ENCODE data around the gene FMN1.
"Not testable (repeated sequence)": the region's sequence is repeated elsewhere in the genome, so short reads cannot be mapped to it uniquely, and the experiment has no call there.

The FMN1 gene

DNA sequence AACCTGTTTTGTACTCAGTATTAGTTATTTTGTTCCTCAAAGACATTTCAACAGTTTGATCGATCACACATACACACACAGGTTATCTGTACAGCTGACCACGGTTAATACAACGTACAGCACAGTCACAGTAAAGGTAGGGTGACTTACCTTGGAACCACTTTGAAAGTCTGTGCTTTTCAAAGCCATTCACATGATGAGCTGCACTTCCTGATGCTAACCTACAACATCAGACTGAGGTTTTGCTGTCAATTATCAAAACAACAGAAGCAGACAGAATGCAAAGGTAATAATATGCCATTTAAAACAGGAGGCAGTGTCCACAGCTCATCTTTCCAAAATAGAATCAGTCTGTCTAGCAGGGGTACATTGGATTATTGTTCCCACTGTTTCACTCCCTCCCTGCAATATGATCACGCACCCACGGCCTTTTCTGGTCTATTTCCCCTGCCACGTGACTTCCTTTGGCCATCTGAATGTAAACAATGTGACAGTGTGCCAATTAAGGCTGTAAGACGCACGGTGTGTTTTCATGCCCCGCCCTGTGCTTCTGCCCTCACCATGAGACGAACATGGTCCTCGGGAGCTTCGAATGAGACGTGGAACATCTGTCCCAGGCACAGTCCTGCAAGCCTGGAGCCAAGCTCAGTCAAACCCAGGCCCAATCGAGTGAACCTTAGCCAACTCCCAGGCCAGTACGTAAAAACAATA lies 102.4 kb downstream of the FMN1 start:
- DNase-seq, result no peak

DNA sequence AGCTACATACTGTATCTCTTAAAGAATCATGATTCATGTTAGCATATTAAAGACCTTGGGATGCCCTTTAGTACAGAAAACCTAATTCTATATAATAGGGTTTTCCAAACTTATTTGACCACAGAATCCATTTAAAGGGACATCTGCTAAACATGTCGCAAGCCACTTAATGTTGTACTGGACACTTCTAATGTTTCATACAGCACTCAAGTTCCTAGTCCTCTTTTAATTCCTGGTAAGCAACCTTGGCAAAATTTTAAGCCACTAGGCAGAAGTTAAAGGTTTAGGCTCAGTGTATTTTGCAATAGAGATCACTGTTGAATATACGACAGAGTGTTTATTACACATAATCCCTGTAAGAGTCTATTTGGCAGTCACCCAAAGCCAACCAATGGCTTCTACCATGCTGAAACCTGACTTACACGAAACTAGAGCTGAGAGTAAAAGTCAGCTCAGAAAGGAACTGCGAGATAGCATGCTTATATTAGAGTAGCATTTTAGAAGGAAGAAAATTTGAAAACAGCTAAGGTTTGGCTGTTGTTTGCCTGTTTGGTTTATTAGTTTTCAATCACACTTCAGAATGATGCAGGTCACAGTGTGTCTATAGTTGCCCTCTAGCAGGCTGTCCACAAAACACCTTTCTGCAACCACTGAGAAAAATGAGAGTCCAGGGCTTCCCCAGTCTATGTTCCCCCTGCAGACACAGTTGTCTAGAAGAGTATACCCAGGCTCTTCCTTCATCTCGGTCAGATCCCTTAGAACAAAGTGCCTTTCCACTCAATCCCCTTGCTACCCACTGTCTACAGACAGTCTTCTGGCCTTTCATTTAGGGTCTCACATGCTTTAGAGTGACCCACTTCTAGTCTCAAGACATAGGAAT lies 104.4 kb downstream of the FMN1 start:
- DNase-seq, result no peak

DNA sequence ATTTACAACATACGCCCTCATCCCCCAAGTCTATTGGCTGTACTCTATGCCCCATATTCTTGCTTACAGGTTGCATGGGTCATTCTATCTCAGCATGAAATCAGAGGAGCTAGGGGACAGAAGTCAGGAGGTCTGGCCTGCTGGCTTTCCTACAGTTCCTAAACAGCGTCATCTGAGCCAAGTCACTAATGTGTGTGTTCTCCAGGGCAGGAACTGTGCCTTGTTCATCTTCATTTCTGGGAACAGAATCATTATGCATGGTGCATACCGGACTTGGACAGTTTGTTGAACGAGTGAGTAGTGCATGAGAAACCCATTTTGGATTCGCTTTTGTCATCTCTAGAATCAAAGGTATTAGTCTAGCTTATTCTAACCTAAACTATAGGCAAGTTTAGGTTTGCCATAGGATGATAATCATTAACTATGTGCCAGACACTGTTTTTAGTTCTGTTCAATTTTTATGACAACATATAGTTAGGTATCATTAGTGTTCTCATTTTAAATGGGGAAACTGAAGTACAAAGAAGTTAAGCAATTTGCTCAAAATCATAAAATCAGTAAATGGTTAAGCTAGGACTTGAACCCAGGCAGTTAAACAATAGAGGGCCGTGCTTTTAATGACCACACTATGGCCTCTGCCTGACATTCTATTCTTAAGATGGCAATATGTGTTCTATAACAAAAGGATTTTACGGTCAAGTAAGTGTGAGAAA lies 105.2 kb downstream of the FMN1 start:
- no peak for DNase-seq

DNA sequence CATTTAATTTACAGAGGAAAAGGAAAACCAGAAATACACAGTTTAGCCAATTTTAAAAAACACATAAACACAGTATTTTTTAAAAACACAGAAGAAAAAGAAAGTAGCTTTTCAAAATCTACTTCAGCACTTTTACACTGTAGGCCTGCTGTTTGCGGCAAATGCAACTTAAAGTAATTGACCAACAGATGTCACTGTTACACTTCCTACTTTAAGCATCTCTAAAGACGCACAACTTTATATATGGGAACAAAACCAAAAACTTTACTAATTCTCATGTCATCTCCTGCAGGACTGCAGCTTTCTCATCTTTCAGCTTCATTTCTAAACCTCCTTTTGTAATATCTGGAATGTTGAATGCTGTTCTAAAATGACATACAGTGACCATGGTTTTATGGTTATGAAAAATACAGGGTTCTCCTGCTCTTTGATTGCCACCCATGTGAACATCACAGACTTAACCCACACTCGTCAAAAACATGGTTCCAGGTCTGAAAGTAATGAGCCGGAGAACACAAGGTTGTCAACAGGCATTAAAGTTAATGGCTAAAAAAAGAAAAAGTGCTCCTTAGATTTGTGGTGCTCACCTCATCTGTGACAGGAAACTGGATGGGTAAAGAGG lies 107.9 kb downstream of the FMN1 start:
- no peak for DNase-seq

DNA sequence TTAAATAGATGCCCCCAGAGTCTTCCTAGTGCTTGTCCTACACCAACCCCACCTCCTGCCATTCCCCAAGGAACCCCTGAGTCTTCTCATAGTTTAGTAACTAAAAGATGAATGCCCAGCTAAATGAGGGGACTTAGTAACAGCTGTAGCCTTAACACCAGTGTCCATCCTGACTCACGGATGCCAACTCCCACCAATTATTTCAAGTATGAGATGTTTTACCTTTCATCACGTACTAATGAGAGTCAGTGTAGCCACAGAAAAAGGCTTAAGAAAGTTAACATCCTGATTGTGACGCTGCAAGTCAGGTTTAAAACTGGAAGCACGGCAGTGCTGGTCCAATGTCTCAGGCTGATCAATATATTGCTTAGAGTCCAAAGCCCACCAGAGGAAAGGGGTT lies 109.9 kb downstream of the FMN1 start:
- DNase-seq, result no peak

DNA sequence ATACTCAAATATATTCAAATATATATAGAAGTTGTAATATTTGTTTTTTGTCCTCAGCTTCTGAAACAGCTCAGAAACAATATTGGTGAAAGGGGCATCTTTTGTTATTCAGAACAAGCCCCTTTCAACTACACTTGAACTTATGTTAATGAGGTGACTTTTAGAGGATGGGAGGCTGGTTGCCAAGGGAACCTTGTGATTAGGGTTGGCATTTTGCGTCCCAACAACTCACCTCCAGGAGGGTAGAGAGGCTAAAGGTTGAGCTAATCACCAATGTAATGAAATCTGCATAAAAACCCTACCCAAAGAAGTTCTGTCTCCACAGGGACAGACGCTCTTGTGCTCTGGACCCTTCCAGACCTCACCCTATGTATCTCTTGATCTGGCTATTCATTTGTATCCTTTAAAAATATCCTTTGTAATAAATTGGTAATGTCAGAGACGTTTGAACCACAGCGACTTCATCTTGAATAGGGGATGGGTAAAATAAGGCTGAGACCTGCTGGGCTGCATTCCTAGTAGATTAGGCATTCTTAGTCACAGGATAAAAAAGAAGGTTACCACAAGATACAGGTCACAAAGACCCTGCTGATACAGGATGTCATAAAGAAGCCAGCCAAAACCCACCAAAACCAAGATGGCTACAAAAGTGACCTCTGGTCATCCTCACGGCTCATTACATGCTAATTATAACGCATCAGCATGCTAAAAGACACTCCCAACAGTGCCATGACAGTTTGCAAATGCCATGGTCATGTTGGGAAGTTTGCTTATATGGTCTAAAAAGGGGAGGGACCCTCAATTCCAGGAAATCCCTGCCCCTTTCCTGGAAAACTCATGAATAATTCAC lies 111.1 kb downstream of the FMN1 start:
- no peak for DNase-seq

DNA sequence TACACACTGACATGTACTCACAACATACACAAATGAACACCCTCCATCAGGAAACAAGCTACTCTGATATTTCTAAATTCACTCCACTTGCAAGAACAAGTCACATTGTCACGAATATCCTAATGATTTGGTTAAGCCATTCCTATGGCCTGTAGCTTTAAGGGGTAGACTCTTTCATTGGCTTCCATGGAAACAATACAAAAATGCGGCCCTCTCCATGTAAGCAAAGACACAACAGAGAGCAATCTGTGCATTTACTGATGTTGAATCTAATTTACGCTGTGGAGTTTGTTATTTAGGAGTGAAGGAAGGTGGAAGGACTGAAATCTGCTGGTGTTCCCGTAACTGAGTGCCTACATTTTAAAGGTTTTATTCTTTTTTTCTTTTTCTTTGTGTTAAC lies 114.5 kb downstream of the FMN1 start:
- DNase-seq, result no peak

DNA sequence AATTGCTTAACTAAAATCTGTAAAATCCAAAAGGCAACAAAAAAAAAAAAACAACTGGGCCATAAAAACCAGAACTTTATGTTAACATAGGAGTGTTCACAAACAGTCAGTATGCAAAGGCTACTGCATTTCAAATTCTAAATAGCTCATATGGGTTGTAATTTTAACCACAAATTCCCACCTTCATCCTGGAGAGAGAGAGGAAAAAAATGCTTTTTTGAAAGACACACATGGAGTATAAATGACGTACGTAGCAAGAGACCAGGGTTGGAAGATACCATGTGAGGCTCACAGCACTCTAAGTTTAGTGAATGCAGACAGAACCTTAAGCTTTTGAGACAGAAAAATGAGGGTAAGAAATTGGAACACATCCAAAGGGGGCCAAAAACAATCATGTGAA lies 115.9 kb downstream of the FMN1 start:
- DNase-seq, result no peak

DNA sequence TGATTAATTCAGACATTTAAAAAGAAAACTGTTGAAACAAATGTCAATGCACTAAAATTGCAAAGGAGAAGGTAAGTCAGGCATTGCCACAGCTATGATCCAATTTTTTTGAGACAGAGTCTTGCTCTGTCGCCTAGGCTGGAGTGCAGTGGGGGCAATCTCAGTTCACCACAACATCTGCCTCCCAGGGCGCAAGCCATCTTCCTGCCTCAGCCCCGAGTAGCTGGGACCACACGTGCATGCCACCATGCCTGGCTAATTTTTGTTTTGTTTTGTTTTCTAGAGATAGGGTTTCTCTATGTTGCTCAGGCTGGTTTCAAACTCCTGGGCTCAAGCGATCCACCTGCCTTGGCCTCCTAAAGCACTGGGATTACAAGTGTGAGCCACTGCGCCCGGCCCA lies 117.6 kb downstream of the FMN1 start:
- DNase-seq, result no peak

DNA sequence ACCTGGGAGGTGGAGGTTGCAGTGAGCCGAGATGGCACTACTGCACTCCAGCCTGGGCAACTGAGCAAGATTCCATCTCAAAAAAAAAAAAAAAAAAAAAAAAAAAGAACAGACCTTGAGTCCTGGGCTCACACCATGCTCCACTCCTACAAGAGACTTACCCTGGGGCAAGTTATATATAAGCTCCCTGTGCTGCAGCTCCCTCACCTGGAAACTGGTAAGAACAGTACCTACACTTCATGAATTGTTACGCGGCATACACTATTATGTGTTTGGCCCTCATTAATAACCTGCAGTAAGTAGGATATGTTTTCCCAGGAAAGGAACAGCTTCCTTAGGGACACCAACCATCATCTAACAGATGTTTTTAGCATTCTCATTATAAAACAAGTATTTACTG lies 119.6 kb downstream of the FMN1 start:
- no peak for DNase-seq

DNA sequence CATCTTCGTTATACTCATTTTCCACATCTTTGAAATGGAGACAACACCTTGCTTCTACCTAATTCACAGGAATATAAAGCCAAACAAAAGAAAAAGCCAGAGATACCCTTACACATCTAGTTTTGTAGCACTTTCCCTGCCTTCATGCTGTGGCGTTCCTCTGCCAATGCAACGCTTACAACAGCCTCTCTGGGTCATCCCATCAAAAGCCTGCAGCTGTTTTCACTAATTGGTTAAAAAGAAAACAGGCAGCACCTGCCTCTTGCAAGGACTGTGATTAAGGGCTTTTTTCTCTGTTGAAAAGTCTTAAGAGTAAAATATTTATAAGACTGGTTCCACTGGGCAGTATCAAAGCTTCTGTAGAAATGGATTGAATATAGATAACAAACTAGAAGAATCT lies 120.3 kb downstream of the FMN1 start:
- no peak for DNase-seq

DNA sequence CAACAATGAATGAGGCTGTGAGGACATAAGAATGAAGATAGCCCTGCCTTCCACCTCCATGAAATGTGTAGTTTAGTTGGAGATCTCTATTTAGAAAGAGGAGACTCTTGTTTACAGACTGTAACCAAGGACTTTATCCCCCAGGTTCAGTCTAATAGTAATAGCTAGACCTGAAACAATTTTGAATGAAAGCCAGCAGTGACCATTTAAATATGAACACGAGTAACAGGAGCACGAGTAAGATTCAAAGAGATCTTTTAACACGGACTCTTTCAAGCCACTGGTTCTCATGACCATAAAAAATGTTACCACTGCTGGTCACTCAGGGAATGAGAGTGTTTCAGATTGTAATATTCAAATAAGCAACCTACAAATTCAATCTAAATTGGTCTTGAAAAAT lies 123.1 kb downstream of the FMN1 start:
- no peak for DNase-seq

DNA sequence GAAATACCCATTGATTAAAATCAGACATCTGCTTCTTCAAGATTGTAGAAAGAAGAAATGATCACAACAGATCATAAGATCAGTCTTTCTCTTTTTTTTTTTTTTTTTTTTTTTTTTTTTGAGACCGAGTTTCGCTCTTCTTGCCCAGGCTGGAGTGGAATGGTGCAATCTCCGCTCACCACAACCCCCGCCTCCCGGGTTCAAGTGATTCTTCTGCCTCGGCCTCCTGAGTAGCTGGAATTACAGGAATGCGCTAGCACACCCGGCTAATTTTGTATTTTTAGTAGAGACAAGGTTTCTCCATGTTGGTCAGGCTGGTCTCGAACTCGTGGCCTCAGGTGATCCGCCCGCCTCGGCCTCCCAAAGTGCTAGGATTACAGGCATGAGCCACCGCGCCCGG lies 124.6 kb downstream of the FMN1 start:
- not testable (repeated sequence) for DNase-seq

DNA sequence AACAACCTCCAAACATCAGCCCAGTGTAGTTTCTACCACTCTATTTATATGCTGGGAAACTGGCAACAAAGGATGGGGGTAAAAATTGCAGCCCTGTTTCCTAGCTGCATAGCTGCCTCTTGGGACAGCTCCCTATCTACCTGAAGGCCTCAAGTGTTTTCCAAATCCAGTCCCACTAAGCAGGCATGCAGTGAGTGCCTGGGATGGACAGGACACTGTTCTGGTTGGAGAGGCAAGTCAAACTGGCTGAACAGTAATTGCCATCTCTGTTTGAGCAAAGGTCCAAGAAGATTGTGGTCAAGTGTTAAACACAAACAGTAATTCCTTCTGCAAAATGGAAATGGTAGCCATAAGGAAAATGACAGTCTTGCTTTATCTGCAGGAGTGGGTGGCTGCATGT lies 125.4 kb downstream of the FMN1 start:
- no peak for DNase-seq

DNA sequence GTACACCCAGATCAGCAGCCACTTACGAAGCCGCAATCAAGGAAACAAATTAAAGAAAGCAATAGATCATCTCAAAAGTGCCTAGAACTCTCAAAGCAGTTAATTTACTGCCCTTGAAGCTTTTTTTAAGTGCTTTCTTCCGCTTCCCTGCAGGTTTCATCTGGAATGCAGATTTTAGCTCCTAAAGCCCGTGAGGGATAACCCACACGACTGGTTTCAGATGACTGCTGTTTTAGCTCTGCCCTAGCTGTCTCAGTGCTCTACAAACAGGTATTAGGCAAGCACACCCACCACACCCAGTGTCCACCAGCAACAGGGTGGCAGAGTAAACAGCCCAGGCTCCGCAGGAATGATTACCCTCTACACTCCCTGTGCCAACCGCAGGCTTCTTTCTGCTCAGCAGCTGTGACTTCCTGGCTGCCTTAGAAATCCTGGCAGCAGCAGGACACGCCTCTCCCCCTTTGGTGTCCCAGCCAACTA lies 126.0 kb downstream of the FMN1 start:
- DNase-seq, result peak in 1 of 14 donors; percentile 26

DNA sequence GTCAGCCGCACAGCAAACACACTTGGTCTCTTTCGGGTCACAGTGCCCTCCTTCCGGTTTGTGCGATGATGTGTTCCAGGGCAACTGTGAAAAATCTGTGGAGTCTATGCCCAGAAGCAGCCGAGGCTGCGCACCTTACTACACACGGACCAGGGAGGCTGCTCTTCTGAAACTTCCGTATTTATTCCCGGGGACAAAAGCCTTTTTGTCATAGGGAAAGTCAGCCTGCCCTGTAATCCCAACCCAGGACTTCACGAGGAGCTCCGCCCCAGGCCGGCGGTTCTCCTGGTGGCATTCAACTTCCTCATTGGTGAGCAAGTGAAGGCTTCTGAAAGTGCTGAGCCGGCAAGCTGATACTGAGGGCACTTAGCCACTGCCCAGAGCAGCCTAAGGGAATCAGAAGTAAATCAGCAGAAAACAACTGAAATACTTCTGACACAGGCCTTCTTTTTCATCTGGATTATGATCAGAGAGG lies 126.5 kb downstream of the FMN1 start:
- peak in 7 of 14 donors; percentile 8 to 56 (median 41) for DNase-seq

DNA sequence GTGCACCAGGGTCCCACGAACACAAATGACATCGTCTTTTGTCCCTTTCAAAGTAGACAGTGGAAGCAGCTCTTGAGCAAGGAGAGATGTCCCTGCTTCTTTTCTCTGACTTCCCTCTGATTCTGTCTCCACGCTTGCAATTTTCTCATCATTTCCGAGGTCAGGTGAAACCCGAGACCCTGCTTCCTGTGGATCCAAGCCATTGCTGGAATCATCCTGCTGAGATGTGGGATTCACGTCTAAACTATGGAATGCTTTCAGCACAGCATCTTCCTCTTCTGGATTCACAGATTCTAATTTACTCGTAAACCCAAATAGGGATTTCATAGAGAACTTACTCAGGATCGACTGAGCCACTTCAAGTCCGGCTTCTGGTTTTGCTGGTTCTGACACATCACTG lies 127.1 kb downstream of the FMN1 start:
- no peak for DNase-seq

DNA sequence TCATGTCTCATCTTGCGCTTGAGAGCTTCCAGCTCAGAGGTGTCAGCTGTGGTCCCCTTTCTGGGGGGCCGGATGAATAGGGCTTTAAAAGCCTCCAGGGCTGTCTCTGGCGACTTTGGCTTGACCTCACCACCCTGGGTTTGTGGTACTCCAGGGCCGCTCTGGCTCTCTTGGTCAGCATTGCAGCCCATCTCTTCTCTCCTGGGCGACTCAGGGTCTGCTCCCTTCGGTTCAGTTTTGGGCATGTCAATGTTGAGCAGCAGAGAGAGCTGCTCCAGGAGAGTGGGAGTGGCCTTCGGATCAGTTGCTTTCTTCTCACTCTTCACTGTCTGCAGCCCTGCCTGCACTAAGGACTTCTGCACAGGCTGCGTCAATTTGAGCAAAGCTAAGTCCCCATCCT lies 127.9 kb downstream of the FMN1 start:
- no peak for DNase-seq

DNA sequence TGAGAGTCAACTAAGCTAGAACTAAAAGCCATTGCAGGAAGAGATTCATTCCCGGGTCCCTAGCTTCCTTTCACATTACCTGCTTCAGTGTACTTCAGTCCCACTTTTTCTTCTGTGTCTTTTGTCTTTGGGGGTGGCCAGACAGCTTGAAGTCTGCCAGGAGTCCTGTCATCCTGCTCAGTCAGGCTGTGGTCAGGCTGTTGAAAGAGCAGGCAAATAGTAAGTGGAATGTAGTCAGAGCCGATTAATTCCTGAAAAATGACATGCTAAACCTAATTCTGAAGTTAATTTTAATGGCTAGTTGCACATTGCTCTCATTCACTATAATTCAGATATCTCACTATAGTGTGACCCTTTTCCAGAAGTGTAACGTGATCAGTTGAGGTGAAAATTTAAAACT lies 129.6 kb downstream of the FMN1 start:
- no peak for DNase-seq

DNA sequence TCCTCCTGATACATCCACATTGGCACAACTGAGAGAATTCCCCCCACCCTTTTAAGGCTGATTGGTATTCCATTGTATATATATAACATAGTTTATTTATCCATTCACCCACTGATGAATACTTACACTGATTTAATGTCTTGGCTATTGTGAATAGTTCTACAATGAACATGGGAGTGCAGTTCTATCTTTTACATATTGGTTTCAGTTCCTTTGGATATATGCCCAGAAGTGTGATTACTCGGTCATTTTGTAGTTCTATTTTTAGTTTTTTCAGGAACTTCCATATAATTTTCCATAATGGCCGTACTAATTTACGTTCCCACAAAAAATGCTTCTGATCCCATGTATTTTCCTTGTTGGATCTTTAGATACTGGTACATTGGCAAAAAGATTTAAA lies 135.3 kb downstream of the FMN1 start:
- DNase-seq, result no peak

DNA sequence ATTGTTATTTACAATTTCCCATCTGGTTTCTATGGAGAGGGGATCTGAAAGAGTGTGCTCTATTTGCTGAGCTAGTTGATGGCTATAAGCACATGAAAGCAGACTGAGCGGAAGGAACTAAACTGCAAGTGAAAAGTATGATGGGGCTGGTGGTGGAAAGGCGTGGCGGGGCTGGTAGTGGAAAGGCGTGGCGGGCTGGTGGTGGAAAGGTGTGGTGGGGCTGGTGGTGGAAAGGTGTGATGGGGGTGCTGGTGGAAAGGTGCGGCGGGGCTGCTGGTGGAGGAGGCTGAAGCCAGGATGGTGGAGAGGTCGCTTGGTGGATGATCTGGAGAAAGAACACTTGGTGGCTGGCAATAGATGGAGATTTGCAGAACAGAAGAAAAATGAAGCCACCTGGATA lies 136.7 kb downstream of the FMN1 start:
- no peak for DNase-seq

DNA sequence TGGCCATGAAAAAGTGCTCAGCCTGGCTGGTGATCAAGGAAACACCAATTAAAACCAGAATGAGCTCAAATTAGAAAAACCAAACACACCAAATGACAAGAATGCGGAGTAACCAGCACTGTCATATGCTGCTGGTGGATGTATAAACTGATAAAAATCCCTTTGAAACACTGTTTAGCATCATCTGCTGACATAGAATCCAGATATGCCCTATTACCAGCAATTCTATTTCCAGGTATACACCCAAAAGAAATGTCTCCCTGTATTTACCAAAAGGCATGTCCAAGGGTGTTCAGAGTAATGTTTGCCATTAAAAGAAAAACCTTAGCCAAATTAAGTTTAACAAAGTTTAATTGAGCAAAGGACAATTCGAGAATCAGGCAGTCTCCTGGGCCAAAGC lies 138.6 kb downstream of the FMN1 start:
- DNase-seq, result no peak
